ENCODE measurements around the gene KLHL35. TPM values are rescaled to one million over a fixed set of nuclear protein-coding genes. Genes with fewer than 3 reads are reported as not detected.

The KLHL35 gene
- total RNA-seq, 1 donor from 2014 or later = 2.3 TPM

DNA sequence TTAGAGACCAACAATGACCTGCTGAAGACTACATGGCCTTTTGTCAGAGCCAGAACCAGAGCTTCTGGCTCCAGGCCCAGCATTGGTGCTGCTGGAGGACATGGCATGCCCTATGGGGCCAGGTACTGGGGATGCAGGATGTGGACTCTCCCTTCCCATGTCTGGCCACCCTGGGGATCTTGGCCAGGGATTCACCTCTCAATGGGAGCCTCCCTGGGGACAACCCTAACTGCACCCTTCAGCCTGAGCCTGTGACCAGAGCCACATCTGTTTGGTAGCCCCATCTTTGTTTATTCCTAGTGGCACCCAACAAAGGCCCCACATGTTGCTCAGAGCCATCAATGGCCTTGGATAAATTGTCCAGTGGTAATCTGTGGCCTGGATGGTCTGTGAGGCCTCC is 5.8 kb downstream of the KLHL35 start:
- no peak overlapping the region for H3K4me3 Mint-ChIP-seq (ENCODE audit: unreplicated experiment)
- H3K36me3 Mint-ChIP-seq (ENCODE audit: unreplicated experiment) = peaks cover 6% of the 10 kb centered on the region
- DNase-seq (ENCODE audit: extremely low spot score, unreplicated experiment) = no peak
- H3K27ac Mint-ChIP-seq (ENCODE audit: unreplicated experiment) = no peak overlapping the region
- no peaks in the 10 kb centered on the region for H3K9me3 Mint-ChIP-seq (ENCODE audit: unreplicated experiment)
- peaks cover 17% of the 10 kb centered on the region for H3K27me3 Mint-ChIP-seq (ENCODE audit: unreplicated experiment)
- peaks cover 9% of the 10 kb centered on the region for H3K4me1 Mint-ChIP-seq (ENCODE audit: unreplicated experiment)
- TF ChIP-seq, protein P1, sequence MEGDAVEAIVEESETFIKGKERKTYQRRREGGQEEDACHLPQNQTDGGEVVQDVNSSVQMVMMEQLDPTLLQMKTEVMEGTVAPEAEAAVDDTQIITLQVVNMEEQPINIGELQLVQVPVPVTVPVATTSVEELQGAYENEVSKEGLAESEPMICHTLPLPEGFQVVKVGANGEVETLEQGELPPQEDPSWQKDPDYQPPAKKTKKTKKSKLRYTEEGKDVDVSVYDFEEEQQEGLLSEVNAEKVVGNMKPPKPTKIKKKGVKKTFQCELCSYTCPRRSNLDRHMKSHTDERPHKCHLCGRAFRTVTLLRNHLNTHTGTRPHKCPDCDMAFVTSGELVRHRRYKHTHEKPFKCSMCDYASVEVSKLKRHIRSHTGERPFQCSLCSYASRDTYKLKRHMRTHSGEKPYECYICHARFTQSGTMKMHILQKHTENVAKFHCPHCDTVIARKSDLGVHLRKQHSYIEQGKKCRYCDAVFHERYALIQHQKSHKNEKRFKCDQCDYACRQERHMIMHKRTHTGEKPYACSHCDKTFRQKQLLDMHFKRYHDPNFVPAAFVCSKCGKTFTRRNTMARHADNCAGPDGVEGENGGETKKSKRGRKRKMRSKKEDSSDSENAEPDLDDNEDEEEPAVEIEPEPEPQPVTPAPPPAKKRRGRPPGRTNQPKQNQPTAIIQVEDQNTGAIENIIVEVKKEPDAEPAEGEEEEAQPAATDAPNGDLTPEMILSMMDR (IDR thresholded peaks at IDR 0.05) = no peak

DNA sequence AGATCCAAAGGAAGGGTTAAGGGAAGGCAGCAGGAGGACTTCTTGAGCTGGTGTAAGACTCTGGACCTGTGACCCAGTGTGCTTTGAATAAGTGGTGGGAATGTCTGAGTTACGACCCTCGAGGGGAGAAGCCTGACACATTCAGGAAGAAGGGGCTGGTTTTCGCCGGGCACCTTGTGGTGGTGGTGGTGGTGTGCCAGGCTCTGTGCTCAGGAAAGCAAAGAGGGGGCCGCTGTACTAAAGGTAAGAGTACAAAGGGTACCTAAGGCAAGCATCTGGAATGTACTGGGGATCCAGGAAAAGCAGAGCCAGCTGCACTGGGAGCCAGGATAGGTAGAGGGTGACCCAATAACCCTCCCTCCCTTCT is 6.3 kb downstream of the KLHL35 start:
- Mint-ChIP-seq H3K27me3 (ENCODE audit: unreplicated experiment) (peaks cover 15% of the 10 kb centered on the region), H3K36me3 (ENCODE audit: unreplicated experiment) (peaks cover 6% of the 10 kb centered on the region), H3K4me1 (ENCODE audit: unreplicated experiment) (peaks cover 8% of the 10 kb centered on the region), H3K4me3 (ENCODE audit: unreplicated experiment) (no peak overlapping the region), H3K9me3 (ENCODE audit: unreplicated experiment) (no peaks in the 10 kb centered on the region), H3K27ac (ENCODE audit: unreplicated experiment) (no peak overlapping the region)
- TF ChIP-seq, protein P1 (IDR thresholded peaks at IDR 0.05) = no peak
- DNase-seq (ENCODE audit: extremely low spot score, unreplicated experiment) = no peak

DNA sequence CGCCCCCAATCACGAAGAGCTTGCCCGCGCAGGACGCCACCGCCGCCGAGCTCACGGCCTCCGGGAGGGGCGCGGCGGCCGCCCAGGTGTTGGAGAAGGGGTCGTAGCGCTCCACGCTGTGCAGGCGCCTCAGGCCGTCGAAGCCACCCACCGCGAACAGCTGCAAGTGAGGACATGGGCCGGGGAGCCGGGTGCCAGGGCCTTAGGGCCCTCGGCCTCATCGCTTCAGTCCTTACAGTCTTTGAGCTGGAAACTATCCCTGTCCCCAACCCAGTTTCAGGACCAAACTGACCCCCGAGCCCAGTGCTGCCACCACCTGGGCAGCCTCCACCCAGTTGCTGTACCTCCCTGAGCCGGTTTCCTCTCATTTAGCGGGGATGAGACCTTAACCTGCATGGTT is 7.6 kb downstream of the KLHL35 start:
- Mint-ChIP-seq H3K27me3 (ENCODE audit: unreplicated experiment) (peaks cover 3% of the 10 kb centered on the region), H3K4me3 (ENCODE audit: unreplicated experiment) (no peak overlapping the region), H3K27ac (ENCODE audit: unreplicated experiment) (no peak overlapping the region), H3K36me3 (ENCODE audit: unreplicated experiment) (peaks cover 6% of the 10 kb centered on the region), H3K4me1 (ENCODE audit: unreplicated experiment) (peaks cover 4% of the 10 kb centered on the region), H3K9me3 (ENCODE audit: unreplicated experiment) (no peaks in the 10 kb centered on the region)
- TF ChIP-seq, protein P1 (IDR thresholded peaks at IDR 0.05) = peak; percentile 27
- DNase-seq (ENCODE audit: extremely low spot score, unreplicated experiment) = no peak

DNA sequence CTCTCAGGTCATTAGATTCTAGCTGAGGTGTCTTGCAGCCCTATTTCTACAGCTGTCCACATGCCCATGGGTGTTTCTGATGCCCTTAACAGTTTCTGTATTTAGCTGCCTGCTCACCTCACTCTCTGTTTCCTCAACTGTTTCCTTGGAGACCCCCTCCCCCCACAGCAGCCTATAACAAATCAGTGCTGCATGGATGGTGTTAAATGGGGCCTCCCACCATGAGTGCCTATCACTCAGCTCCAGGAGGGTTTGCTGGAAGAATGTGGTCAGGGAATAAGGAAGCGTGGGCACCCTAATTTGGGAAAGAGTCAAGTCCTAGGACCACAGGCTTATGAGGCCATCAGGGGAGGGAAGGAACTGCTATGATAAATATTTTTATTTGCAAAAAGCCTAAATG is 8.6 kb downstream of the KLHL35 start:
- Mint-ChIP-seq H3K4me1 (ENCODE audit: unreplicated experiment) (peaks cover 3% of the 10 kb centered on the region), H3K36me3 (ENCODE audit: unreplicated experiment) (peaks cover 5% of the 10 kb centered on the region), H3K9me3 (ENCODE audit: unreplicated experiment) (no peaks in the 10 kb centered on the region), H3K4me3 (ENCODE audit: unreplicated experiment) (no peak overlapping the region), H3K27me3 (ENCODE audit: unreplicated experiment) (peaks cover 2% of the 10 kb centered on the region), H3K27ac (ENCODE audit: unreplicated experiment) (no peak overlapping the region)
- DNase-seq (ENCODE audit: extremely low spot score, unreplicated experiment) = no peak
- TF ChIP-seq, protein P1 (IDR thresholded peaks at IDR 0.05) = no peak

DNA sequence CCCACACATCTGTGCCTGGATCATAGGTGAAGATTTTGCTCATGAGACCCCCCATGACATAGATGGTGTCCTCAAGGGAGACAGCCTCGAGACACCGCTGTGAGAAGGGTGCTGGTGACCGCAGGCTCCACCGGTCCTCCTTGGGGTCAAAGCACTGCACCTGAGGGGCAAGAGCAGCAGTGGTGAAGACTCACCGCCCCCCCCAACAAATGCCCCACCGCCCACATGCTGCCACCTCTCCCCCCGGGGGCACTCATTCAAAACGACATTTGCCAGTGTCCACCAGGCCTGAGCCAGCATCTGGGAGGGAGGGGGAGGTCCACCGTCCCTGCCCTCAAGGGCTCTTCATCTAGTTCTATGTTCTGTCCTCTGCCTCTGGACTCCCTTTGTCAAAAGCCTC is 9.3 kb downstream of the KLHL35 start:
- Mint-ChIP-seq H3K27me3 (ENCODE audit: unreplicated experiment) (no peaks in the 10 kb centered on the region), H3K9me3 (ENCODE audit: unreplicated experiment) (no peaks in the 10 kb centered on the region), H3K27ac (ENCODE audit: unreplicated experiment) (no peak overlapping the region), H3K36me3 (ENCODE audit: unreplicated experiment) (peaks cover 4% of the 10 kb centered on the region), H3K4me1 (ENCODE audit: unreplicated experiment) (peaks cover 5% of the 10 kb centered on the region), H3K4me3 (ENCODE audit: unreplicated experiment) (no peak overlapping the region)
- TF ChIP-seq, protein P1 (IDR thresholded peaks at IDR 0.05) = no peak
- DNase-seq (ENCODE audit: extremely low spot score, unreplicated experiment) = no peak
